ENCODE measurements around the gene ATP11C. TPM values are rescaled to one million over a fixed set of nuclear protein-coding genes. Genes with fewer than 3 reads are reported as not detected.

The ATP11C gene
- total RNA-seq, 2 donors from 2014 or later, result 9.1 to 15.3 TPM

GRCh38 chrX:139828033-139828432 lies 104.8 kb downstream of the ATP11C start:
- H3K27ac ChIP-seq, result no peak overlapping the region
- H3K9me3 ChIP-seq, result no peaks in the 10 kb centered on the region
- TF ChIP-seq CTCF (IDR thresholded peaks at IDR 0.05), result no peak
- no peak overlapping the region for H3K9ac ChIP-seq (ENCODE audit: low read depth in 2 of 2, low read length in 2 of 2)
- H3K4me3 ChIP-seq, result no peak overlapping the region
- intact Hi-C loops (cut with DNase I), result no loop called here
- H3K36me3 ChIP-seq, result no peaks in the 10 kb centered on the region
- H3K4me1 ChIP-seq, result no peaks in the 10 kb centered on the region
- H3K27me3 ChIP-seq, result no peaks in the 10 kb centered on the region
- no peak for DNase-seq

GRCh38 chrX:139826065-139827044 lies 106.5 kb downstream of the ATP11C start:
- H3K9me3 ChIP-seq, result no peaks in the 10 kb centered on the region
- intact Hi-C loops (cut with DNase I), result no loop called here
- no peak overlapping the region for H3K27ac ChIP-seq
- H3K4me3 ChIP-seq, result no peak overlapping the region
- no peak overlapping the region for H3K9ac ChIP-seq (ENCODE audit: low read depth in 2 of 2, low read length in 2 of 2)
- TF ChIP-seq CTCF (IDR thresholded peaks at IDR 0.05), result no peak
- H3K4me1 ChIP-seq, result no peaks in the 10 kb centered on the region
- H3K27me3 ChIP-seq, result no peaks in the 10 kb centered on the region
- DNase-seq, result no peak
- H3K36me3 ChIP-seq, result no peaks in the 10 kb centered on the region

GRCh38 chrX:139825618-139826017 lies 107.2 kb downstream of the ATP11C start:
- Histone ChIP-seq H3K9me3 (no peaks in the 10 kb centered on the region), H3K9ac (ENCODE audit: low read depth in 2 of 2, low read length in 2 of 2) (no peak overlapping the region), H3K4me1 (no peaks in the 10 kb centered on the region), H3K27ac (no peak overlapping the region), H3K4me3 (no peak overlapping the region), H3K27me3 (no peaks in the 10 kb centered on the region), H3K36me3 (no peaks in the 10 kb centered on the region)
- intact Hi-C loops (cut with DNase I), result no loop called here
- TF ChIP-seq CTCF (IDR thresholded peaks at IDR 0.05), result no peak
- no peak for DNase-seq

- H3K4me1 ChIP-seq, result no peaks in the 10 kb centered on the region
- H3K27ac ChIP-seq, result no peak overlapping the region
- no peak overlapping the region for H3K9ac ChIP-seq (ENCODE audit: low read depth in 2 of 2, low read length in 2 of 2)
- no peaks in the 10 kb centered on the region for H3K9me3 ChIP-seq
- TF ChIP-seq CTCF (IDR thresholded peaks at IDR 0.05), result no peak
- DNase-seq, result no peak
- no peaks in the 10 kb centered on the region for H3K27me3 ChIP-seq
- no peaks in the 10 kb centered on the region for H3K36me3 ChIP-seq
- intact Hi-C loops (cut with DNase I), result no loop called here
- no peak overlapping the region for H3K4me3 ChIP-seq
These were observed 109.0 kb downstream of the ATP11C start for GRCh38 chrX:139823806-139824205.

GRCh38 chrX:139820358-139820984 lies 112.4 kb downstream of the ATP11C start:
- DNase-seq, result no peak
- H3K36me3 ChIP-seq, result no peaks in the 10 kb centered on the region
- no peak overlapping the region for H3K27ac ChIP-seq
- no peaks in the 10 kb centered on the region for H3K9me3 ChIP-seq
- TF ChIP-seq CTCF (IDR thresholded peaks at IDR 0.05), result no peak
- H3K27me3 ChIP-seq, result no peaks in the 10 kb centered on the region
- no peaks in the 10 kb centered on the region for H3K4me1 ChIP-seq
- intact Hi-C loops (cut with DNase I), result no loop called here
- H3K9ac ChIP-seq (ENCODE audit: low read depth in 2 of 2, low read length in 2 of 2), result no peak overlapping the region
- no peak overlapping the region for H3K4me3 ChIP-seq

Data from colonic mucosa (tissue), 4 donors.